ENCODE results near the gene SH3BGRL2. TPM values are rescaled to one million over a fixed set of nuclear protein-coding genes. Genes with fewer than 3 reads are reported as not detected.

Gene SH3BGRL2
- total and polyA plus RNA-seq, 2 of the 4 experiments (the other 2 are of a cell fraction): 2.4 to 5.6 TPM

DNA sequence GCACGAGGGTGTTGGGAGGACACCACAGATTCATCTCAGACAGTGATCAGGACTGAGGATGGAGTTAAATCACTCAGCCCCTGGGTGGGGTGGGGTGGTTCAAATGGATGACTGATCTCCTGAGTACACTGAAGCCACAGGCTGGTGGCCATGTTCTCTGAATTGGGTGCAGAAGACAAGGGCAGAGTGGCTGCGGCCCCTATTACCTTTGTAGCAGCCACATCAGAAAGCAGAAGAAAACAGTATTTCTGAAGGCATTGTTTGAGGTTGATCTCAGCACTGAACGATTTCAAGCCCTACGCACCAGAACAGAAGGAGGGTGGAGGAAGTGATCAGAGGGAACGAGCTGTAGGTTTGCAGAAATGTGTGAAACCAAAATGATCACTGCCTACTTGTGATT, 71.6 kb downstream of the SH3BGRL2 start:
- H3K4me3 ChIP-seq (ENCODE audit: insufficient read depth, low read depth, low read length): no peak overlapping the region
- no peak overlapping the region for H2AK5ac ChIP-seq (ENCODE audit: low read depth, low read length)
- no peak overlapping the region for H3K56ac ChIP-seq (ENCODE audit: extremely low read depth, insufficient read depth, low read length)
- H3K18ac ChIP-seq (ENCODE audit: low read depth, low read length): no peak overlapping the region
- no peak overlapping the region for H3K4ac ChIP-seq (ENCODE audit: low read depth, low read length)
- in situ Hi-C loops (cut with MboI; ENCODE audit: low sequenced_read_pairs) (no loop called here), dilution Hi-C loops (cut with HindIII; ENCODE audit: low sequenced_read_pairs, unreplicated experiment) (no loop called here), intact Hi-C loops (cut with micrococcal nuclease) (no loop called here)
- H3K9me1 ChIP-seq (ENCODE audit: insufficient read depth, low read length): no peaks in the 10 kb centered on the region
- H2BK120ac ChIP-seq (ENCODE audit: low read depth, low read length): no peak overlapping the region
- H3K36me3 ChIP-seq (ENCODE audit: control insufficient read depth, insufficient read depth, low read length): no peaks in the 10 kb centered on the region
- H3K9ac ChIP-seq (ENCODE audit: low read depth, low read length): no peak overlapping the region
- no peak overlapping the region for H4K91ac ChIP-seq (ENCODE audit: insufficient read depth, low read depth, low read length)
- H4K5ac ChIP-seq (ENCODE audit: low read depth, low read length): no peak overlapping the region
- TF ChIP-seq MAFK (IDR thresholded peaks at IDR 0.05; ENCODE audit: low read depth, low read length) (no peak), RFX5 (IDR thresholded peaks at IDR 0.05; ENCODE audit: low read depth, low read length) (no peak), SMC3 (IDR thresholded peaks at IDR 0.05; ENCODE audit: low read depth, low read length) (no peak), POLR2A (IDR thresholded peaks at IDR 0.05; ENCODE audit: low read depth, low read length) (no peak), FOS (IDR thresholded peaks at IDR 0.05; ENCODE audit: low read depth, low read length) (no peak), RCOR1 (IDR thresholded peaks at IDR 0.05; ENCODE audit: insufficient replicate concordance, low read length) (no peak), BHLHE40 (IDR thresholded peaks at IDR 0.05; ENCODE audit: low read depth, low read length) (no peak), NFE2L2 (IDR thresholded peaks at IDR 0.05; ENCODE audit: low read depth, low read length) (no peak), RAD21 (IDR thresholded peaks at IDR 0.05; ENCODE audit: low read length) (no peak), MXI1 (IDR thresholded peaks at IDR 0.05; ENCODE audit: borderline replicate concordance, low read depth, low read length) (no peak), CEBPB (IDR thresholded peaks at IDR 0.05; ENCODE audit: low read depth, low read length) (no peak), CHD1 (IDR thresholded peaks at IDR 0.05; ENCODE audit: low read depth, low read length) (no peak), MAZ (IDR thresholded peaks at IDR 0.05; ENCODE audit: borderline replicate concordance, low read depth, low read length) (no peak)
- TF ChIP-seq, protein P1, sequence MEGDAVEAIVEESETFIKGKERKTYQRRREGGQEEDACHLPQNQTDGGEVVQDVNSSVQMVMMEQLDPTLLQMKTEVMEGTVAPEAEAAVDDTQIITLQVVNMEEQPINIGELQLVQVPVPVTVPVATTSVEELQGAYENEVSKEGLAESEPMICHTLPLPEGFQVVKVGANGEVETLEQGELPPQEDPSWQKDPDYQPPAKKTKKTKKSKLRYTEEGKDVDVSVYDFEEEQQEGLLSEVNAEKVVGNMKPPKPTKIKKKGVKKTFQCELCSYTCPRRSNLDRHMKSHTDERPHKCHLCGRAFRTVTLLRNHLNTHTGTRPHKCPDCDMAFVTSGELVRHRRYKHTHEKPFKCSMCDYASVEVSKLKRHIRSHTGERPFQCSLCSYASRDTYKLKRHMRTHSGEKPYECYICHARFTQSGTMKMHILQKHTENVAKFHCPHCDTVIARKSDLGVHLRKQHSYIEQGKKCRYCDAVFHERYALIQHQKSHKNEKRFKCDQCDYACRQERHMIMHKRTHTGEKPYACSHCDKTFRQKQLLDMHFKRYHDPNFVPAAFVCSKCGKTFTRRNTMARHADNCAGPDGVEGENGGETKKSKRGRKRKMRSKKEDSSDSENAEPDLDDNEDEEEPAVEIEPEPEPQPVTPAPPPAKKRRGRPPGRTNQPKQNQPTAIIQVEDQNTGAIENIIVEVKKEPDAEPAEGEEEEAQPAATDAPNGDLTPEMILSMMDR (conservative IDR thresholded peaks at IDR 0.05; ENCODE audit: low read depth, low read length): no peak
- TF ChIP-seq, protein P2, sequence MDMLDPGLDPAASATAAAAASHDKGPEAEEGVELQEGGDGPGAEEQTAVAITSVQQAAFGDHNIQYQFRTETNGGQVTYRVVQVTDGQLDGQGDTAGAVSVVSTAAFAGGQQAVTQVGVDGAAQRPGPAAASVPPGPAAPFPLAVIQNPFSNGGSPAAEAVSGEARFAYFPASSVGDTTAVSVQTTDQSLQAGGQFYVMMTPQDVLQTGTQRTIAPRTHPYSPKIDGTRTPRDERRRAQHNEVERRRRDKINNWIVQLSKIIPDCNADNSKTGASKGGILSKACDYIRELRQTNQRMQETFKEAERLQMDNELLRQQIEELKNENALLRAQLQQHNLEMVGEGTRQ (IDR thresholded peaks at IDR 0.05; ENCODE audit: low read depth, low read length): no peak
- TF ChIP-seq, protein P3, sequence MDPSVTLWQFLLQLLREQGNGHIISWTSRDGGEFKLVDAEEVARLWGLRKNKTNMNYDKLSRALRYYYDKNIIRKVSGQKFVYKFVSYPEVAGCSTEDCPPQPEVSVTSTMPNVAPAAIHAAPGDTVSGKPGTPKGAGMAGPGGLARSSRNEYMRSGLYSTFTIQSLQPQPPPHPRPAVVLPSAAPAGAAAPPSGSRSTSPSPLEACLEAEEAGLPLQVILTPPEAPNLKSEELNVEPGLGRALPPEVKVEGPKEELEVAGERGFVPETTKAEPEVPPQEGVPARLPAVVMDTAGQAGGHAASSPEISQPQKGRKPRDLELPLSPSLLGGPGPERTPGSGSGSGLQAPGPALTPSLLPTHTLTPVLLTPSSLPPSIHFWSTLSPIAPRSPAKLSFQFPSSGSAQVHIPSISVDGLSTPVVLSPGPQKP (IDR thresholded peaks at IDR 0.05; ENCODE audit: borderline replicate concordance, low read depth, low read length): no peak
- no peak overlapping the region for H4K8ac ChIP-seq (ENCODE audit: low read depth in 2 of 2, low read length in 2 of 2)
- no peak overlapping the region for H3K23ac ChIP-seq (ENCODE audit: low read depth, low read length)
- DNase-seq: no peak
- H2BK15ac ChIP-seq (ENCODE audit: low read depth, low read length): no peak overlapping the region
- H4K20me1 ChIP-seq (ENCODE audit: insufficient read depth, low read length): no peaks in the 10 kb centered on the region
- H2AFZ ChIP-seq (replicated peaks; ENCODE audit: low read length, poor library complexity): no peak overlapping the region
- H2AK9ac ChIP-seq (replicated peaks; ENCODE audit: low read depth, low read length, poor library complexity): no peak overlapping the region
- no peaks in the 10 kb centered on the region for H3K79me1 ChIP-seq (ENCODE audit: low read depth in 1 of 2, low read length in 2 of 2)
- no peak overlapping the region for H3K27ac ChIP-seq (ENCODE audit: insufficient read depth, low read length)
- no peak overlapping the region for H3K14ac ChIP-seq (replicated peaks; ENCODE audit: low read depth, low read length)
- POLR2A ChIA-PET (ENCODE audit: unreplicated experiment): no interaction called here
- H3K27me3 ChIP-seq (ENCODE audit: control insufficient read depth, insufficient read depth, low read length): no peaks in the 10 kb centered on the region
- ATAC-seq (ENCODE audit: low read depth): no peak
- H2BK20ac ChIP-seq (ENCODE audit: low read depth, low read length): no peak overlapping the region
- no TSS peak for BruUV-seq (replicated peaks)
- no CpG with 5 or more reads among the region's 5 CpGs for WGBS, 2 experiments (ENCODE audit: extremely low coverage in 2 of 2, insufficient read length in 1 of 2)
- H2BK5ac ChIP-seq (ENCODE audit: low read depth, low read length, poor library complexity, severe bottlenecking): no peak overlapping the region
- H3K9me3 ChIP-seq (ENCODE audit: control insufficient read depth, insufficient read depth, low read length): no peaks in the 10 kb centered on the region
- H3K4me1 ChIP-seq (ENCODE audit: control insufficient read depth, insufficient read depth, low read length): no peaks in the 10 kb centered on the region
- no peak overlapping the region for H3K4me2 ChIP-seq (ENCODE audit: low read depth, low read length)
- CTCF ChIA-PET: no interaction called here

Measured in IMR-90 (cell line).